ELF-1 (cell line): ENCODE measurements around the gene USP22.

ENCODE experiments used
- DNase-seq: peaks from one replicate; pipeline ENCODE4 v3.0.0-alpha.2; 2016; ENCODE audit warnings: low read depth, low spot score

USP22 gene

GRCh38 chr17:20954794-20955193, 88.0 kb downstream of the USP22 start:
- no peak for DNase-seq

GRCh38 chr17:20952183-20952582, 90.6 kb downstream of the USP22 start:
- DNase-seq, result no peak
